Stimulated activated CD8-positive, alpha-beta memory T cell treated with anti-CD3 and anti-CD28 coated beads, Interleukin-15, amount 100 ng/mL, for 4 hours (primary cell): ENCODE data around the gene ATM.
"Not testable (repeated sequence)": the region's sequence is repeated elsewhere in the genome, so short reads cannot be mapped to it uniquely, and the experiment has no call there.

ENCODE experiments used
- DNase-seq, 2 donors: peaks; one replicate each; pipeline ENCODE4 v3.0.0-alpha.2; 2020; ENCODE audit warnings: low read depth in 2 of 2

The ATM gene

GRCh38 chr11:108373505-108373904 lies 150.6 kb downstream of the ATM start:
- not testable (repeated sequence) for DNase-seq

- no peak for DNase-seq
Observed at GRCh38 chr11:108388576-108388975, 165.7 kb downstream of the ATM start.

- DNase-seq: no peak
Observed at GRCh38 chr11:108392353-108392752, 169.5 kb downstream of the ATM start.

GRCh38 chr11:108393046-108393445 lies 170.2 kb downstream of the ATM start:
- DNase-seq: no peak

GRCh38 chr11:108394744-108395284 lies 171.9 kb downstream of the ATM start:
- DNase-seq: no peak

GRCh38 chr11:108396672-108397071 lies 173.8 kb downstream of the ATM start:
- not testable (repeated sequence) for DNase-seq

GRCh38 chr11:108398439-108398838 lies 175.6 kb downstream of the ATM start:
- DNase-seq: no peak

GRCh38 chr11:108402241-108402640 lies 179.4 kb downstream of the ATM start:
- DNase-seq: no peak

- no peak for DNase-seq
Observed at GRCh38 chr11:108403052-108403451, 180.2 kb downstream of the ATM start.

GRCh38 chr11:108405706-108406105 lies 182.8 kb downstream of the ATM start:
- DNase-seq: no peak

GRCh38 chr11:108414958-108415357 lies 192.1 kb downstream of the ATM start:
- DNase-seq: no peak

- DNase-seq: not testable (repeated sequence)
Observed at GRCh38 chr11:108417551-108417950, 194.7 kb downstream of the ATM start.
